CD4-positive, alpha-beta T cell (primary cell): ENCODE results near the gene ZNF644. TPM values are rescaled to one million over a fixed set of nuclear protein-coding genes. Genes with fewer than 3 reads are reported as not detected.
"Not testable (repeated sequence)": the region's sequence is repeated elsewhere in the genome, so short reads cannot be mapped to it uniquely, and the experiment has no call there.

Experiments
- ATAC-seq: fragments of 200-7000 bp; cut with Tn5 transposase; one replicate; pipeline ENCODE4 v1.10.0; 2022; ENCODE audit warnings: mild to moderate bottlenecking; ENCODE audit not compliant: poor library complexity
- CTCF ChIA-PET: fragments of 350-600 bp; sonication (Branson Sonifier 250); formaldehyde crosslinking; loops from one replicate; lab custom pipeline; 2021; ENCODE audit warnings: antibody characterized with exemption, inconsistent platforms; lab: Charles Lee
- POLR2A ChIA-PET: fragments of 350-600 bp; sonication (Branson Sonifier 250); formaldehyde crosslinking; loops from one replicate; lab custom pipeline; 2021; ENCODE audit warnings: antibody characterized with exemption, inconsistent platforms; lab: Charles Lee
- DNase-seq, 14 experiments: peaks; one replicate each; pipeline ENCODE4 v3.0.0-alpha.2; 2013 to 2020; ENCODE audit warnings: mixed read lengths in 2 of 14
- H3K27ac ChIP-seq, 2 donors: one replicate each; pipeline versions ENCODE4 v1.5.1 to v1.7.0; 2013; ENCODE audit warnings: low read length in 2 of 2, low read depth in 1 of 2, mild to moderate bottlenecking in 1 of 2
- H3K27me3 ChIP-seq, 2 experiments: 1 replicate in 1 of 2; 2 replicates in 1 of 2; pipeline versions ENCODE4 v1.6.1 to v1.7.0; 2013; ENCODE audit warnings: low read length in 2 of 2, control low read depth in 1 of 2, mild to moderate bottlenecking in 1 of 2, moderate library complexity in 1 of 2; ENCODE audit not compliant: insufficient read depth in 2 of 2, control insufficient read depth in 1 of 2
- H3K36me3 ChIP-seq: one replicate; pipeline ENCODE4 v1.6.1; 2013; ENCODE audit warnings: low read length, control low read depth; ENCODE audit not compliant: insufficient read depth
- H3K4me1 ChIP-seq: one replicate; pipeline ENCODE4 v1.6.1; 2013; ENCODE audit warnings: low read length, control low read depth; ENCODE audit not compliant: insufficient read depth
- H3K4me3 ChIP-seq: one replicate; pipeline ENCODE4 v1.5.1; 2013; ENCODE audit warnings: mild to moderate bottlenecking, low read length, moderate library complexity
- H3K9me3 ChIP-seq, 2 experiments: 1 replicate in 1 of 2; 2 replicates in 1 of 2; pipeline versions ENCODE4 v1.6.1 to v1.7.0; 2013; ENCODE audit warnings: low read length in 2 of 2, mild to moderate bottlenecking in 2 of 2, control low read depth in 1 of 2, moderate library complexity in 1 of 2; ENCODE audit not compliant: control insufficient read depth in 1 of 2, insufficient read depth in 1 of 2
- H3K27ac Mint-ChIP-seq: one replicate; pipeline ENCODE4 v1.8.0; 2020; ENCODE audit warnings: mixed read lengths
- H3K27me3 Mint-ChIP-seq: one replicate; pipeline ENCODE4 v1.8.0; 2021; ENCODE audit warnings: mixed read lengths
- H3K36me3 Mint-ChIP-seq: one replicate; pipeline ENCODE4 v1.8.0; 2021; ENCODE audit warnings: low read depth, mixed read lengths
- H3K4me1 Mint-ChIP-seq: one replicate; pipeline ENCODE4 v1.8.0; 2021; ENCODE audit warnings: low read depth, mixed read lengths
- H3K4me3 Mint-ChIP-seq: one replicate; pipeline ENCODE4 v1.8.0; 2020; ENCODE audit warnings: mild to moderate bottlenecking, mixed read lengths
- H3K9me3 Mint-ChIP-seq: one replicate; pipeline ENCODE4 v1.8.0; 2020; ENCODE audit warnings: mixed read lengths
- intact Hi-C, 2 experiments: fragments of 100-400 bp; cut with DNase I in 1 of 2; cut with micrococcal nuclease in 1 of 2; formaldehyde crosslinking; loops; one replicate each; pipeline versions ENCODE4 v1.15.1 to v1.9.0; 2023 to 2025; cut with DNase I, micrococcal nuclease
- total RNA-seq, 174 experiments: library from RNA in 2 of 174; stranded (reverse) in 2 of 174; gene quantifications; one replicate each; pipeline ENCODE4 v1.2.3 and lab custom pipeline; 2021 to 2026
- TF ChIP-seq, protein P1 (sequence below): fragments of 200-600 bp; IDR thresholded peaks from one replicate; pipeline ENCODE4 v1.8.0; 2022; ENCODE audit warnings: antibody characterized with exemption, mild to moderate bottlenecking

The ZNF644 gene
- total RNA-seq, 2 experiments from 2014 or later = 93.3 to 101 TPM

DNA sequence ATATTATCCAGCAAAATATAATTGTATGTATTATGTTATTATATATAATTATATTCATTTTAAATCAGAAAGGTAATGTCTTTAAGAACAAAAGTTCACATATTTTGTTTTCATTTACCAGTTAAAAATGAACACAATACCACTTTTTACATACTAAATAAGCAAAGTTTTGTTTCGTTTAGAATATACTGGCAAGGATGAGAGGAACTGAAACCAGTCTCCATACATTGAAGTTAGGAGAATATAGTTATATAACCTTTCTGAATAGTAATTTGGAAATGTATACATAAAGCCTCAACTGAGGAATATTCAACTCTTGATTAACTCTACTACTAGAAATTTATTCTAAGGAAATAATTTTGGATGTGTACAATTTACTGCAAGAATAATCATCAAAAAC lies 110.5 kb downstream of the ZNF644 start:
- TF ChIP-seq, protein P1, sequence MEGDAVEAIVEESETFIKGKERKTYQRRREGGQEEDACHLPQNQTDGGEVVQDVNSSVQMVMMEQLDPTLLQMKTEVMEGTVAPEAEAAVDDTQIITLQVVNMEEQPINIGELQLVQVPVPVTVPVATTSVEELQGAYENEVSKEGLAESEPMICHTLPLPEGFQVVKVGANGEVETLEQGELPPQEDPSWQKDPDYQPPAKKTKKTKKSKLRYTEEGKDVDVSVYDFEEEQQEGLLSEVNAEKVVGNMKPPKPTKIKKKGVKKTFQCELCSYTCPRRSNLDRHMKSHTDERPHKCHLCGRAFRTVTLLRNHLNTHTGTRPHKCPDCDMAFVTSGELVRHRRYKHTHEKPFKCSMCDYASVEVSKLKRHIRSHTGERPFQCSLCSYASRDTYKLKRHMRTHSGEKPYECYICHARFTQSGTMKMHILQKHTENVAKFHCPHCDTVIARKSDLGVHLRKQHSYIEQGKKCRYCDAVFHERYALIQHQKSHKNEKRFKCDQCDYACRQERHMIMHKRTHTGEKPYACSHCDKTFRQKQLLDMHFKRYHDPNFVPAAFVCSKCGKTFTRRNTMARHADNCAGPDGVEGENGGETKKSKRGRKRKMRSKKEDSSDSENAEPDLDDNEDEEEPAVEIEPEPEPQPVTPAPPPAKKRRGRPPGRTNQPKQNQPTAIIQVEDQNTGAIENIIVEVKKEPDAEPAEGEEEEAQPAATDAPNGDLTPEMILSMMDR = no peak
- DNase-seq (no peak), ATAC-seq (no peak)
- Histone ChIP-seq H3K27me3 (no peaks in the 10 kb centered on the region), H3K36me3 (peaks cover 19% of the 10 kb centered on the region), H3K9me3 (no peaks in the 10 kb centered on the region), H3K27ac (no peak overlapping the region), H3K4me1 (no peaks in the 10 kb centered on the region), H3K4me3 (no peak overlapping the region)
- Mint-ChIP-seq H3K4me3 (no peak overlapping the region), H3K9me3 (no peaks in the 10 kb centered on the region), H3K36me3 (peaks cover 84% of the 10 kb centered on the region), H3K4me1 (peaks cover 19% of the 10 kb centered on the region), H3K27me3 (no peaks in the 10 kb centered on the region), H3K27ac (no peak overlapping the region)
- POLR2A ChIA-PET = no interaction called here
- intact Hi-C loops = no loop called here
- CTCF ChIA-PET = interaction anchor here (0.5 kb wide), 1 partner anchor 17 kb away, joined by 3 read pairs; no protein-coding TSS in a partner anchor

DNA sequence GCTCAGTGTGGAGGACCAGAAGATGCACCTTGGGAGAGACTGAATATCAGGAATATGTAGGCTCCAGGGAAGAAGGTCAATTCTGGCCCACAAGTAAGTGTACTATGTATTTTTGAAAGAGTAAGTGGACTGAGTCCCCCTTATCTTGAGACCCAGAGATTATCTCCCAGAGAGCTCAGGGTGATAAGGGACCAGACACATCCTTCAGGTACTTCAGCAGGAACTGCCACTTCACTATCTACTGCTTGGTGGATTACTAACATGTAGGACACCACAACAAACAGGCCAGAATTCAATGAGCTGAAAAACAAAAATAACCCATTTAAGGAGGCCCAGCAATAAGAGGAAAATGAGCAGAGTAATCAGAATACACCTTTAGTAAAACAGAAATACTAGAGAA lies 119.2 kb downstream of the ZNF644 start:
- TF ChIP-seq, protein P1 = no peak
- intact Hi-C loops = no loop called here
- Histone ChIP-seq H3K27me3 (no peaks in the 10 kb centered on the region), H3K4me1 (no peaks in the 10 kb centered on the region), H3K27ac (no peak overlapping the region), H3K9me3 (no peaks in the 10 kb centered on the region), H3K36me3 (peaks cover 24% of the 10 kb centered on the region), H3K4me3 (no peak overlapping the region)
- Mint-ChIP-seq H3K27me3 (no peaks in the 10 kb centered on the region), H3K4me1 (peaks cover 8% of the 10 kb centered on the region), H3K27ac (no peak overlapping the region), H3K36me3 (peaks cover 84% of the 10 kb centered on the region), H3K4me3 (no peak overlapping the region), H3K9me3 (peaks cover 2% of the 10 kb centered on the region)
- POLR2A ChIA-PET = no interaction called here
- ATAC-seq = no peak
- DNase-seq = no peak
- CTCF ChIA-PET = no interaction called here

DNA sequence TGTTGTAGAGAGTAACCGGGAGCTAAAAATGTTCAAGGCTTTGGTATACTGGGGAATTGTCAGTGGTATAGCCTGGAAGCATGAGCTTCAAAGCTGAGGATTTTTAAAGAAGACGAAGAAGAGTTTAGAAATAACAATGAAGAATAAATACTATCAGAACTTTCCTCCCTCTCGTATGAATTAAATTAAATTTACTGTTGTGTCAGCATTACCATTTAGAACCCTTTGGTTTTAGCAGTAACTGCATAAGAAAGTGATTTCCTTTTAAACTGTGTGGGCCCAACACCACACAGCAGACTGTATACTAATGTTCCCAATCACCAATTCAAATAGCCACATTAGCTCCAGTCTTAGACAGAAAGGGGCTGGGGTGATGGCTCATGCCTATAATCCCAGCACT lies 122.6 kb downstream of the ZNF644 start:
- peaks cover 20% of the 10 kb centered on the region for H3K36me3 ChIP-seq
- DNase-seq (no peak), ATAC-seq (no peak)
- H3K4me1 Mint-ChIP-seq = no peaks in the 10 kb centered on the region
- CTCF ChIA-PET = no interaction called here
- no peak overlapping the region for H3K4me3 ChIP-seq
- H3K9me3 ChIP-seq = no peaks in the 10 kb centered on the region
- POLR2A ChIA-PET = interaction anchor here (0.5 to 1.2 kb wide), 2 partner anchors 9 to 14 kb away, joined by 4 read pairs; no protein-coding TSS in a partner anchor
- intact Hi-C loops = no loop called here
- TF ChIP-seq, protein P1 = no peak
- H3K4me3 Mint-ChIP-seq = no peak overlapping the region
- H3K27me3 ChIP-seq = no peaks in the 10 kb centered on the region
- H3K4me1 ChIP-seq = no peaks in the 10 kb centered on the region
- H3K27ac Mint-ChIP-seq = no peak overlapping the region
- no peak overlapping the region for H3K27ac ChIP-seq
- peaks cover 86% of the 10 kb centered on the region for H3K36me3 Mint-ChIP-seq
- no peaks in the 10 kb centered on the region for H3K27me3 Mint-ChIP-seq
- peaks cover 2% of the 10 kb centered on the region for H3K9me3 Mint-ChIP-seq

DNA sequence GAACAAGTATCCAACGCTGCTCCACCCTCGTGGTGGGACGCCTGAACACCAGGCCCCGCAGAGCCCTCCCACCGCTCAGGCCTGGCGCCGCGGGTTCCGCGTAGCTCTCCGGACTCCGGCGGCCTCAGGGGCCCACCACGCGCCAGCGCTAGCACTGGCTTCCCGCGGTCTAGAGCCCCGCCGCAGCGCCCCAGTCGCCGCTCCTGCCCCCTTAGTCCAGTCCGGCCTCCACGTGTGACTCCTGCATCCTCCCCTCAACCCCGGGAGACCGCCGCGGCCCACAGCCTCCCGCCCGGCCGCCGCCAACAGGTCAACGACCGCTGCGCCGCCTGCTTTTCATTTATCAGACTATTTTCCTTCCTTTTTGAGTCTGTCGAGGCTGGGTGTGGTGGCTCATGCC lies 128.2 kb downstream of the ZNF644 start:
- peaks cover 0 to 18% of the 10 kb centered on the region in 2 experiments for H3K9me3 ChIP-seq
- H3K27me3 Mint-ChIP-seq, H3K27me3 ChIP-seq, H3K9me3 Mint-ChIP-seq, H3K27ac ChIP-seq, H3K4me3 ChIP-seq, ATAC-seq, H3K4me1 Mint-ChIP-seq, POLR2A ChIA-PET, DNase-seq, H3K4me3 Mint-ChIP-seq, H3K36me3 ChIP-seq, CTCF ChIA-PET, H3K4me1 ChIP-seq, intact Hi-C loops, H3K27ac Mint-ChIP-seq: not testable (repeated sequence)
- H3K36me3 Mint-ChIP-seq = peaks cover 51% of the 10 kb centered on the region

DNA sequence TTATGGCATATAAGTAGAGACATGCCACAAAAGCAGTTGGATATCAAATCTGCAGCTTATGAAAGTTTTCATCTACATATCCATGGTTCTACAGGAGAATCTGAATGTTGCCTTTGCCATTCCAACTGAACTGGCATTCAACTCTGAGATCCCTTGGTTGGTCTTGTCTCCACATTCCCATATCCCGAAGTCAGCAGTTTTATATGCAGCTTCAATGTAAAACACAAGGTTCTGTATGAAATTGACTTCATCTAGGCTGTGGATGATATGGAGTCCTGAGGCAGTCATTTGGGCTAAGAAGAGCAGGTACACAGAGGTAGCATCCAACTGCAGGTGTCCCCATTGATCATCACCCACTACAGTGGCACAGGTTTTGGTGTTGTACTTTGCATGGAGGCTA lies 129.0 kb downstream of the ZNF644 start:
- POLR2A ChIA-PET, H3K4me1 ChIP-seq, CTCF ChIA-PET, H3K27ac Mint-ChIP-seq, H3K4me3 ChIP-seq, H3K4me3 Mint-ChIP-seq, intact Hi-C loops, H3K27me3 Mint-ChIP-seq, H3K27me3 ChIP-seq, H3K36me3 ChIP-seq, H3K9me3 Mint-ChIP-seq, H3K4me1 Mint-ChIP-seq, H3K27ac ChIP-seq, DNase-seq: not testable (repeated sequence)
- H3K9me3 ChIP-seq = peaks cover 0 to 19% of the 10 kb centered on the region in 2 experiments
- ATAC-seq = peak; percentile 17
- H3K36me3 Mint-ChIP-seq = peaks cover 45% of the 10 kb centered on the region
